ENCODE measurements around the gene GRXCR1.

- TF ChIP-seq, protein P1, sequence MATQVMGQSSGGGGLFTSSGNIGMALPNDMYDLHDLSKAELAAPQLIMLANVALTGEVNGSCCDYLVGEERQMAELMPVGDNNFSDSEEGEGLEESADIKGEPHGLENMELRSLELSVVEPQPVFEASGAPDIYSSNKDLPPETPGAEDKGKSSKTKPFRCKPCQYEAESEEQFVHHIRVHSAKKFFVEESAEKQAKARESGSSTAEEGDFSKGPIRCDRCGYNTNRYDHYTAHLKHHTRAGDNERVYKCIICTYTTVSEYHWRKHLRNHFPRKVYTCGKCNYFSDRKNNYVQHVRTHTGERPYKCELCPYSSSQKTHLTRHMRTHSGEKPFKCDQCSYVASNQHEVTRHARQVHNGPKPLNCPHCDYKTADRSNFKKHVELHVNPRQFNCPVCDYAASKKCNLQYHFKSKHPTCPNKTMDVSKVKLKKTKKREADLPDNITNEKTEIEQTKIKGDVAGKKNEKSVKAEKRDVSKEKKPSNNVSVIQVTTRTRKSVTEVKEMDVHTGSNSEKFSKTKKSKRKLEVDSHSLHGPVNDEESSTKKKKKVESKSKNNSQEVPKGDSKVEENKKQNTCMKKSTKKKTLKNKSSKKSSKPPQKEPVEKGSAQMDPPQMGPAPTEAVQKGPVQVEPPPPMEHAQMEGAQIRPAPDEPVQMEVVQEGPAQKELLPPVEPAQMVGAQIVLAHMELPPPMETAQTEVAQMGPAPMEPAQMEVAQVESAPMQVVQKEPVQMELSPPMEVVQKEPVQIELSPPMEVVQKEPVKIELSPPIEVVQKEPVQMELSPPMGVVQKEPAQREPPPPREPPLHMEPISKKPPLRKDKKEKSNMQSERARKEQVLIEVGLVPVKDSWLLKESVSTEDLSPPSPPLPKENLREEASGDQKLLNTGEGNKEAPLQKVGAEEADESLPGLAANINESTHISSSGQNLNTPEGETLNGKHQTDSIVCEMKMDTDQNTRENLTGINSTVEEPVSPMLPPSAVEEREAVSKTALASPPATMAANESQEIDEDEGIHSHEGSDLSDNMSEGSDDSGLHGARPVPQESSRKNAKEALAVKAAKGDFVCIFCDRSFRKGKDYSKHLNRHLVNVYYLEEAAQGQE (IDR thresholded peaks at IDR 0.05; ENCODE audit: low read depth, low read length) = no peak
- TF ChIP-seq, protein P2, sequence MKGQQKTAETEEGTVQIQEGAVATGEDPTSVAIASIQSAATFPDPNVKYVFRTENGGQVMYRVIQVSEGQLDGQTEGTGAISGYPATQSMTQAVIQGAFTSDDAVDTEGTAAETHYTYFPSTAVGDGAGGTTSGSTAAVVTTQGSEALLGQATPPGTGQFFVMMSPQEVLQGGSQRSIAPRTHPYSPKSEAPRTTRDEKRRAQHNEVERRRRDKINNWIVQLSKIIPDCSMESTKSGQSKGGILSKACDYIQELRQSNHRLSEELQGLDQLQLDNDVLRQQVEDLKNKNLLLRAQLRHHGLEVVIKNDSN (IDR thresholded peaks at IDR 0.05; ENCODE audit: borderline replicate concordance, low read depth) = no peak
- TF ChIP-seq GABPA (IDR thresholded peaks at IDR 0.05; ENCODE audit: low read depth) = no peak
- TF ChIP-seq, protein P3, sequence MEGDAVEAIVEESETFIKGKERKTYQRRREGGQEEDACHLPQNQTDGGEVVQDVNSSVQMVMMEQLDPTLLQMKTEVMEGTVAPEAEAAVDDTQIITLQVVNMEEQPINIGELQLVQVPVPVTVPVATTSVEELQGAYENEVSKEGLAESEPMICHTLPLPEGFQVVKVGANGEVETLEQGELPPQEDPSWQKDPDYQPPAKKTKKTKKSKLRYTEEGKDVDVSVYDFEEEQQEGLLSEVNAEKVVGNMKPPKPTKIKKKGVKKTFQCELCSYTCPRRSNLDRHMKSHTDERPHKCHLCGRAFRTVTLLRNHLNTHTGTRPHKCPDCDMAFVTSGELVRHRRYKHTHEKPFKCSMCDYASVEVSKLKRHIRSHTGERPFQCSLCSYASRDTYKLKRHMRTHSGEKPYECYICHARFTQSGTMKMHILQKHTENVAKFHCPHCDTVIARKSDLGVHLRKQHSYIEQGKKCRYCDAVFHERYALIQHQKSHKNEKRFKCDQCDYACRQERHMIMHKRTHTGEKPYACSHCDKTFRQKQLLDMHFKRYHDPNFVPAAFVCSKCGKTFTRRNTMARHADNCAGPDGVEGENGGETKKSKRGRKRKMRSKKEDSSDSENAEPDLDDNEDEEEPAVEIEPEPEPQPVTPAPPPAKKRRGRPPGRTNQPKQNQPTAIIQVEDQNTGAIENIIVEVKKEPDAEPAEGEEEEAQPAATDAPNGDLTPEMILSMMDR (IDR thresholded peaks at IDR 0.05) = peak; percentile 79
- TF ChIP-seq SMC3 (IDR thresholded peaks at IDR 0.05; ENCODE audit: low read depth, low read length) = peak; percentile 58
- no peak for TF ChIP-seq ZBTB33 (IDR thresholded peaks at IDR 0.05; ENCODE audit: borderline replicate concordance, low read depth)
- TF ChIP-seq TAF1 (IDR thresholded peaks at IDR 0.05; ENCODE audit: borderline replicate concordance, low read depth, low read length) = no peak
- TF ChIP-seq CHD2 (IDR thresholded peaks at IDR 0.05; ENCODE audit: low read length, partially characterized antibody) = no peak
- no peak for TF ChIP-seq JUND (IDR thresholded peaks at IDR 0.05)
Observed at GRCh38 chr4:42865572-42866189, 26.8 kb upstream of the GRXCR1 start.

All from SK-N-SH (cell line).